Stimulated activated CD4-positive, alpha-beta T cell treated with anti-CD3 and anti-CD28 coated beads, Interleukin-2, amount 100 ng/mL, for 48 hours (primary cell): ENCODE data around the gene SLC4A11.
"Not testable (repeated sequence)": the region's sequence is repeated elsewhere in the genome, so short reads cannot be mapped to it uniquely, and the experiment has no call there.

Experiments
- DNase-seq, 2 donors: peaks; one replicate each; pipeline ENCODE4 v3.0.0-alpha.2; 2020

SLC4A11 gene

DNA sequence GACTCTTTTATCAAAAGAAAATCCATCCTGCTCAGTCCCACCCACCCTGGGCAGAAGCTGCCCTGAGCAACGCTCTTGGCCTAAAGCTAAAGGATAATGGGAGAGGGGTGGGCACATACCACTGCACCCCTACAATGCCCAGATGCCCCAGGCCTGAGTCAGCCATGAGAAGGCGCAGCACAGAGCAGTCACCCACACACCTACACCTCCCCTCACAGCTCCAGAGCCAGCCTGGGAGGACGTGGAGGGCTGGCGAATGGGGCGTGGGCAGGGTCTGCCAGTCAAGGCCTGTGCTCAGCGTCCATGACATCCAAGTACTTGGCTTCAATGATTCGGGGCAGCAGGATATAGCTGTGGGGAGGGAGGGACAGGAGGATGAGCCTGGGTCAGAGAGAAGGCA, 11.5 kb downstream of the SLC4A11 start:
- no peak for DNase-seq

DNA sequence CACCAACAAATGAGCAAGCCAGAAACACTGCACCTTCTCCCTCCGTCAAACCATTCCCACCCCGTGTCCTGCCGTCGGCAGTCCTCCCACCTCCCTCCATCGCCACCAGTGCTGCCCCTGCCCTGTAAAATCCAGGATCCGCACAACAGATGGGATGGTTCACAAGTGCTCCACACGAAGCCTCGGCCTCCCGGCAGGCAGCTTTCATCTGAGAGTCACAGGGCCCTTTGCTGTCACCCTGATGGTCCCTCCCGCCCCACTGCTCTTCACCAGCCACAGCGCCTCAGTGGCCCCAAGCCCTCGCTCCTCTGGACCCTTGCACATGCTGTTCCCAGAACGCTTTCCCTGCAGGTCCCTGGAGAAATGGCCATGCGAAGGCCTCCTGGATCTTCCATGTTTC, 12.1 kb downstream of the SLC4A11 start:
- DNase-seq = no peak

DNA sequence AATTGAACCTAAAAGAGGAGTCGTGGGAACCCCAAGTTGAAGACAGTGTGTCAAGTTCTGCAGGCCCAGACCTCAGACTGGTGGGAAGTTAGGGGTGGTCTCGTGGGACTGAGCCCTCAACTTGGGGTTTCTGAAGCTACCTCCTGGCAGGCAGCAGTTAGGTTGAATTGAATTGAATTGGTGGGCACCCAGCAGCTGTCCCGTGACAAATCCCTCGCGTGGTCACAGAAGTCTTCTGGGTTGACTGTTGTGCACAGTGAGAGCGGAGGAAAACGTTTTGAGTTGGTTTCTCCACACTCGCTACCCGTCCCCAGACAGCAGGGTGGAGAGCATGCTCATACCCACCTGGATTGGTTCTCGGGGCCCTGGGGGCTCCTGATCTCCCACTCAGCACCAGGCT, 12.9 kb downstream of the SLC4A11 start:
- no peak for DNase-seq

DNA sequence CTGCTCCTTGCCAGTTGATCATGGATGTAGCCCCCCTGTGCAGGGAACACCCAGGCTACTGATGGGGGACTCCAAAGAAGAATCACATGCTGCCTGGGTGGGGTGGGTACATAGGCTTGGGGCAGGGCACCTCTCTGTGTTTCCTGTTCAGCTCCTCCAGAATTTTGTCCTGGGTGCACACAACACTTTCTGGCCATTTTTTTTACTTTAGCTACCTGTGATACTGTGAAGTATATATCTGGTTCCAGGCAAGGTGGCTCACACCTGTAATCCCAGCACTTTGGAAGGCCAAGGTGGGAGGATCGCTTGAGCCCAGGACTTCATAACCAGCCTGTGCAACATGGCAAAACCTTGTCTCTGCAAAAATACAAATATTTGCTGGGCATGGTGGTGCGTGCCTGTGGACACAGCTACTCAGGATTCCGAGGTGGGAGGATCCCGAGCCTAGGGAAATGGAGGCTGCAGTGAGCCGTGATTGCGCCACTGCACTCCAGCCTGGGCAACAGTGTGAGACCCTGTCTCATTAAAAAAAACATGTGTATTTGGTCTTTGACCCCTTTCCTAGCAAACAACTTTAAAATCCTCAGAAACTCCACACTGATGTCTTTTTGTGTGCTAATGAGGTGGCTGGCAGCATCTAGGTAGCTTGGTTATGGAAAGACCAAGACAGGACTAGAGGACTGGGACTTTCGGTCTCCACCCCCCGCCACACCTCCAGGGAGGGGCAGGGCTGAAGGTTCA, 14.1 kb downstream of the SLC4A11 start:
- DNase-seq = no peak

DNA sequence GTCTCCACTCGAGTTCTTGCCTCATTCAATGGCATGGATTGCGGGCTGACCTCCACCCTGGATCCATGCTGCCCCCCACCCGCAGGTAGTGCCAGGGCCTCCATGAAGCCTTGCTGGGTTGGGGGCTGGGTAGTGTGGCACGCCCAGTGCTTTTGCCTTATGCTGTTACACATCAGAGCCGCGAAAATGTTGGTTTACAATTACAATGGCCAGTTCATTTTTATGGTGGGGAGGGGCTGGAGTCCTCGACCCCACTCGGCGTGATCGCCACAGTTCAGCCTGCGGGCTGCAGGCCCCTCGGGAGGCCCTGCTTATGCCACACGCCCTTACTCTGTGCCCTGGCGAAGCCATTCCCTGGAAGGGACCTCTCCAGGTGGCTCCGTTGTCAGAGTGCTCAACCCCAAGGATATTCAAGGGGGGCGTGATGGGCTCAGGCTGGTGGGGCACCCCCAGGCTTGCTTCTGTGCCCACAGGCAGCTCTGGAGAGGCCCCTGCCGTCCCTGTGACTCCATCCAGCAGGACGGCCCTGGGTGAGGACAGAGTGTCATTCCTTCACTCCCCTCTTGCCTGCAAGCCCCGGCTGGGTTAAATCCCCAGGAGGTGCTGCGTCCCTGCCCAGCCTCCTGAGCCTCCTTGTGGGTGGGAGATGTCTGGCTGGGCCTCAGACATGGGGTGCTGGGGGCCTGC, 14.9 kb downstream of the SLC4A11 start:
- no peak for DNase-seq

DNA sequence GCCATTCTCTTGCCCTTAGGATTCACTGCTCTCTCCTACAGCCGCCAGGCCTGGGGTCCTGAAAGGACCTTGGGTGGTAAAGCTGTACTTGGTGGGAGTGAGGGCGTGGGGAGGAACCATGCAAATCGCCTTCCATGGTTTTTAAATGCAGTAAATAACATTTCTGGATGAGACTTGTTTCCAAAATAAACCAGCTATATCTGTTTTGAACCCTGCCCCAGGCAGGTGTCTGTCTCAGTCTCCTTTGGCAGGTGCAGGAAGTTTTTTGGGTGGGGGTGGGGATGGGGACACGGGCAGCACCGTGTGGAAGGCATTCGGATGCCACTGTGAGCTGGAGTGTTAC, 15.4 kb downstream of the SLC4A11 start:
- DNase-seq = no peak

DNA sequence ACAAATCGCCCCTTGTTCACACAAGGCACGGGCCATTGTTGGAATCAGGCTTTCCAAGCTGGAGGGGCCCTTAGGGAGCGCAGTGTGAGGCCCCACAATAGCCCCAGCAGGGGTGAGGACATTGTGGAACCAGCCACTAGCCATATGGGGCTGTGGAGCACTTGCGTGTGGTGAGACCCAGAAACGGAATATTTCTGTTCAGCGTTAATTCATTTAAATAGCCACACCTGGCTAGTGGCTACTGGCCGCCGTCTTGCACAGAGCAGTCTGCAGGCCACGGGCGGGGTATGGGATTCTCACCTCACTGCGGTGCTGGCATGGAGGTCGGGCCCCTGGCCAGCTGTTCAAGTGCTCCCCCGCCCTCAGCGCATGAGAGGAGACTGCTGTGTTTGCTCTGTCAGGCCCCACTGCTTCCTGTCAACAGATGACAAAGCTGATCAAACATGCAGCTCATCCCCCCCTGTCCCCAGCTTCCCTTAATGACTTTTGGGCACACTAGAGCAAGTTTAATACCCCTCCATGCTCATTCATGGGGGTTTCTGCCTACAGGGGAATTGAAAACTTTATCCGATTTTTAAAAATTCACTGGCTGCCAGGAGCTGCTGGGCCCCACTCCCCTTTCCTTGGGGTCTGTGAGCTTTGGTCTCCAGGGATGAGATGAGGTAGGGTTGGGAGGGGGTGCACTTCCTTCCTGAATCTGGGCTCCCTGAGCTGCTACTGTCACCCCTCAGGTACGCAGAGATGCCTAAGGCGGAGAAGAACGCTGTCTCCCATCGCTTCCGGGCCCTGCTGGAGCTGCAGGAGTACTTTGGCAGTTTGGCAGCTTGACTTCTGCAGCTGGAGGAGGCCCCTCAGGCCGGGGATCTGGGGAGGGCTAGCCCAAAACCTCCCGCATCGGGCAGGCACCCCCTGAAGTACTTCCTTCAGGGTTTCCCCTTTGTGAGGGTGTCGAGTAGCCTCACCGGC, 16.1 kb downstream of the SLC4A11 start:
- no peak for DNase-seq

DNA sequence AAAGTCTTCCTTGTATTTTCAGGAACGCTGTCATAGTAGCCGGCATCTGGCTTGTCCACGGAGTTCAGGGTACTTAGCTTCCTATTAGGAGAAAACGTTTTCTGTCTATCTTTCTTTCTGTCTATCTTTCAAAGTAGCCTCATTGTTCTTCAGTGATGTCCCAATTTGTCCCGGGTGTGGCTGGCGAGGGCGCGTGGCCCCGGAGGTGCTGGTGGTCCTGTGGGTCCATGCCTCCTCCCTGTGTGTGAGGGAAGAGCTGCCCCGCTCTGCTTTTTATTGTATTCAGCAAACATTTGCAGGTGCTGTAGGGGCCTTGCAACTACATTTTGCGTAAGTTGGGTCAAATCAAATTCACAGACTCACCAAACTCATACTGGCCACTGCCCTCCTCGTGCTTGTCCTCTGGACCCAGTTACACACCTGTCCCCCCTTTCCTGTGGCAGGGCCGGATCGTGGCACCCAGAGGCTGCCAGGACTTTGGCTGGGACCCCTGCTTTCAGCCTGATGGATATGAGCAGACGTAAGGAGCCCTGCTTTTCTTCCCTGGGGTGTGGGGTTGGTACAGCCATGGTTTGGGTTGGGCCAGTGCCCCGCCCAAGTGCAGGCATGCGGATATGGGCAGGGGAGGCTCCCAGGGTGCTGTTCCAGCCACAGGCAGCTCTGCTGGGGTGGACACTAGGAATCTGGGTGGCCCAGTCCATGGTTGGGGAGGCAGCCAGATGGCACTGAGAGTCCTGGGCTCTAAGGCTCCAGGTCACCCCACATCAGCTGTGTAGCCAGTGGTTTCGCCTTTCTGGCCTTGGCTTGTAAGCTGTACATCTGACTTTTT, 17.4 kb downstream of the SLC4A11 start:
- no peak for DNase-seq

DNA sequence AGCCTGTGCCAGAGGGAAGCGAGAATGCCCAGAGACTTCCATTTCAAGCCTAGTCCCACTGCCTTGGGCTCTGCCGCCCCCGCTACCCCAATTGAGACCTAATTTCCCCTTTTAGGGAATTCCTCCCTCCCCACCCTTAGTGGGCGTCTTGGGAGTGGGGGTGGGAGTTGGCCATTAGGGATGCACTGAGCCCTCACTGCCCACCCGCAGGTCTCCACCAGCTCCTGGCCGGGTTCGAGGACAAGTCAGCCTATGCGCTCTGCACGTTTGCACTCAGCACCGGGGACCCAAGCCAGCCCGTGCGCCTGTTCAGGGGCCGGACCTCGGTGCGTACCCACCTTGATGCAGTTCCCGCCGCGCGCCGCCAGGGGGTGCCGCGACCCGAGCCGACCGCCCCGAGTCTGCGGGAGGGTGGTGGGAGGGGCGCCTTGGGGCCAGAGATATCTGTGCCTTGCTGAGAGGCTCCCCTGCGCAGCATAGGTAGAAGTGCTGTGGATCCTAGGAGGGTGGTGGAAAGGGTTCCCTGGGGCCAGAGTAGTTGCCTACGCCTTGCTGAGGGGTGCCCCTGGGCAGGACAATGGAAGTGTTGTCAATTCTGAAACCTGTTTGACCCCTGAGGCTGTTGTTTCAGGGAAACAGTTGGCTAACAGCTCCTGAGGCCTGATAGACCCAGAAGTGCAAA, 20.5 kb downstream of the SLC4A11 start:
- DNase-seq = peak; percentile 80

DNA sequence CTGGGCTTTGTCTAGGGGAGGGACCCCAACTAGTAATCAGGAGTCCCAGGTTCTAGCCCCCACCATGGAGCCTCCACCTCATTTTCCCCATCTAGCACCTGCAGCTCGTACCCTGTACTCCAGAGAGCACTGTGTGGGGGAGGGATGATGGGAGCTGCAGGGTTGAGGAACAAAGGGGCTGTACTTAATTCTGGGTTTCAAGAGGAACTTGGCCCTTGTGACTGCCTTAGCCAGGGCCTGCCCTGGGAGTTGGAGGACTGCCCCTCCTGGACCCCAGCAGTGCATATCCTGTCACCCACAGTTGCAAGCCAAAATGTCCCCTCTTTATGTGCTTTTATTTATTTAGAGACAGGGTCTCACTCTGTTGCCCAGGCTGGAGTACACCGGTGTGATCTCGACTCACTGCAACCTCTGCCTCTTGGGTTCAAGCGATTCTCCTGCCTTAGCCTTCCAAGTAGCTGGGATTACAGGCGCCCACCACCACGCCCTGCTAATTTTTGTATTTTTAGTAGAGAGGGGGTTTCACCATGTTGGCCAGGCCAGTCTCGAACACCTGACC, 23.6 kb downstream of the SLC4A11 start:
- not testable (repeated sequence) for DNase-seq

DNA sequence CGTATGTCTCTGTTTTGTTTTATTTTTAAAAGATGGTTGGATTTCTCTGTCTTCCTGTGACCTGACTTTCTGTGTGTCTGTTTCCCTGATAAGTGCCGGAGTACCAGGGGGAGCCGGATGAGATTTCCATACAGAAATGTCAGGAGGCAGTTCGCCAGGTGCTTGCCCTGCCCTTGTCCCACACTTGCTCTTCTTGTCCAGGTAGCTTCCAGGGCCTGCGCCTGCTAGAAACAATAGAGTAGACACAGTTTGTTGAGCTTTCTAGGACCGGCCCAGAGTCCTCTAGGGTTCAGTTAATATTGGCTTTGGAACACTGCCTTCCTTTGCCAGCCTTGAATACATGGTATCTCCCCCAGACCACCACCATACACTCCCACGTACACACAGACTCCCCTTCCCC, 25.8 kb downstream of the SLC4A11 start:
- no peak for DNase-seq

DNA sequence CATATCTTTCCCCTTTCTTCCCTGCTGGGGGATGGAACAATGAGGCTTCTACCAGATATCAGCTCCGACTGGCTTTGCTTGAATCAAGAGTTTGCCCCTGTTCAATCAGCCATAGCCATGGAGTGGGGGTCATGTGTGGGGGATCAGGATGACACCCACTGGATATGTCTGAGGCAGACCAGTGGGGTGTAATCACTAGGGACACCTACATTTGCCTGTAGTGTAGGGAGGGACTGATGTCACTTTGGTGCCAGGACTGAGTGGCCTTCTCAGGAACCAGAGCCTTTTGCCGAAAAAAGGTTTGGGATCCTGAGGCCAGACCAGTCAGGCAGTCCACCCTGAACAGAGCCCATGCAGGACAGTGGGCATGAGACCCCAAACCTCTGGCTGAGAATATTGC, 28.6 kb downstream of the SLC4A11 start:
- DNase-seq = no peak

DNA sequence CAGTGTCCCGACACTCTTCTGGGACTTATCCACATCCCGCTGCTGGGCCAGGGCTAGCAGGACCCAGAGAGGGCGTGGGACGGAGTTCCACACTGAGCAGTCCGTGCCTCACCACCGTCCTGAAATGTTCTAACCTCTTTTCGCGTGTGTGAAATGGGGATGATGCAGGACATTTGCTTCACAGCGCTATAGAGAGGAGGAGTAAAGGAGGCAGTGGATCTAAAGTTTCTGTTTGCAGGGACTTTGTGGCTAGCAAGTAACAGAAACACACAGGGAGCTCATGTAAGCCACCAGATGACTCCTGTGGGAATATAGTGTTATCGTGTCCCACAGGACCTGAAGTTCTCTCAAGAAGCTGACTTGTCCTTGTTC, 29.1 kb downstream of the SLC4A11 start:
- DNase-seq = no peak

DNA sequence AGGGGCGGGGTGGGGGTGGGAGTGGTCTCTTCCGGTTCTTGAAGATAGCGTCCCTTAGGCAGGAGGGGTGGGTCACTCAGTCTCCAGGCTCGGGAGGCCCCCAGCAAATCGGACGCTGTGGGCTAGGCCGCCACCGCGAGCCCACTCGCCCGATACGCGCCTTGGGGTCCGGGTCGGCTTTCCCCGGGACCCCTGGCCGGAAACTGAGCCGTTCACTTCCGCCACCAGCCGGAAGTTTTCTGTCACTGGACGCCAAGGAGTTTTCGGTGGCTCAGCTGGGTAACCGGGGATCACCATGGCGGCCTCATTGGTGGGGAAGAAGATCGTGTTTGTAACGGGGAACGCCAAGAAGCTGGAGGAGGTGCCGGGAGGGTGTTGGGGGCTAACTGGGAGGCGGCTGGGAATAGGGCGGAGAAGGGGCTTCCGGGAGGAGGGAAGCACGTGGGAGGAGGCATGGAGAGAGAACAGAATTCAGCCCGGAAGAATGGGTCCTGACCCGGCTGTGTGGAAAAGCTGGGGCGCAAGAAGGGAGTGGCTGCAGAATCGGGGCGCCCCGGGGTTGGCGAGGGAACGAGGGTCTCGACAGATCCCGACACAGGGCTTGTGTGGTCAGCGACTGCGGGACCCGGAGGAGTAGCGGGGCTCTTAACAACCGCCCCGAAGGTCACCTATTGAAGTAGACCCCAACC, 29.6 kb downstream of the SLC4A11 start, which contains the start of gene ITPA:
Gene ITPA (plus strand): TSS at position 242 of the 689 bp plus-strand sequence. CDS start 54 bp downstream, at position 296.
- peak; percentile 55 to 56 for DNase-seq

DNA sequence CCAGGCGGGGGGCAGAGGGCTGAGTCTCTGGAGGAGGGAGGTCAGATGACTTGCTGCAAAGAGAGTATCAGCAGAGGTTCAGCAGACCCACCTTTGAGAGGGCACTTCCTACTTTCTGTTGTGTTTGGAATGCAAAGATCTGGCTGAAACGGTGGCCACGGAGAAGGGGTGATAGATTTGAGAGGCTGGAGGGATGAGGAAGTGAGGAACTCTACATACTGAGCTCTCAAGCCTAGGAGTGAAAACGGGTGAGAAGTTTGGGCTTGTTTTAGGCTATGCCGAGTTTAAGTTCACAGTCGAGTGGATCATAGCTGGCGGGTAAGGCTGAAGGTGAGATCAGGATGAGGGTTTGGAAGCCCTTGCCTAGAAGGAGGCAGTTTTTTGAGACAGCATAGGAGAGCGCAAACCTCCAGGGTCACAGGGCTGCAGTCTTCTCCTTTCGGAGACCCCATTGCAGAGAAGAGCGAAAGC, 30.2 kb downstream of the SLC4A11 start:
- DNase-seq = no peak

DNA sequence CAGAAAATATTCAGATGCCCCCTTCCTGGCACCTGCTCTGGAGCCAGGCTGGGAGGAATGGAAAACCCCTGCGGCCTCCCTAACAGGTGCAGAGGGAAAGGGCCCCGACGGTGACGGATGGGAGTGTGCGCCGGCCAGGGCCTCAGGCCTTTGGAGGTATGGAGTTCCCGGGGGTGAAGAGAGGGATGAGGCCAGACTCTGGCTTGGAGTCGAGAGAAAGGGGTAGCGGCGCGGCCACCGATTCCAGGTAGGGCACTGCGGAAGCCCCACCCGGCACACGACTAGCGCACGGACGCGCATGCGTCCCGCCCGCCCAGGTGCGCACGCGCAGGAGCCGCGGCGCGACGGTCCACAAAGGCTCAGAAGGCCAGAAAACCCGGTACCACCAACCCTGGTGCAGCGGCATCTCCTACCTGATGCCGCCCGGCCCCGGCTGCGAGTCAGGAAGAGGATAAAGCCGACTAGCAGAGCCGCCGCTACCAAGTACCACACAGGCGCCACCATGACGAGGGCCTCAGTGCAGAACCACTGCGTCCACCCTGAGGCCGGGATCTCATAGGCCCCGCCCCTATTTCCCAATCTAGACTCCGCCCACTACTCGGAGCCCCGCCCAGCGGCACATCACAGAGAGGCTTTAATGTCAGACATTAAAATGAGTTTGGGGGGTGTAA, 34.7 kb downstream of the SLC4A11 start, which contains the start of gene DDRGK1:
Gene DDRGK1 (minus strand): TSS at position 559 of the 671 bp plus-strand sequence. CDS start 55 bp downstream, at position 504.
- DNase-seq = peak; percentile 94 to 95

DNA sequence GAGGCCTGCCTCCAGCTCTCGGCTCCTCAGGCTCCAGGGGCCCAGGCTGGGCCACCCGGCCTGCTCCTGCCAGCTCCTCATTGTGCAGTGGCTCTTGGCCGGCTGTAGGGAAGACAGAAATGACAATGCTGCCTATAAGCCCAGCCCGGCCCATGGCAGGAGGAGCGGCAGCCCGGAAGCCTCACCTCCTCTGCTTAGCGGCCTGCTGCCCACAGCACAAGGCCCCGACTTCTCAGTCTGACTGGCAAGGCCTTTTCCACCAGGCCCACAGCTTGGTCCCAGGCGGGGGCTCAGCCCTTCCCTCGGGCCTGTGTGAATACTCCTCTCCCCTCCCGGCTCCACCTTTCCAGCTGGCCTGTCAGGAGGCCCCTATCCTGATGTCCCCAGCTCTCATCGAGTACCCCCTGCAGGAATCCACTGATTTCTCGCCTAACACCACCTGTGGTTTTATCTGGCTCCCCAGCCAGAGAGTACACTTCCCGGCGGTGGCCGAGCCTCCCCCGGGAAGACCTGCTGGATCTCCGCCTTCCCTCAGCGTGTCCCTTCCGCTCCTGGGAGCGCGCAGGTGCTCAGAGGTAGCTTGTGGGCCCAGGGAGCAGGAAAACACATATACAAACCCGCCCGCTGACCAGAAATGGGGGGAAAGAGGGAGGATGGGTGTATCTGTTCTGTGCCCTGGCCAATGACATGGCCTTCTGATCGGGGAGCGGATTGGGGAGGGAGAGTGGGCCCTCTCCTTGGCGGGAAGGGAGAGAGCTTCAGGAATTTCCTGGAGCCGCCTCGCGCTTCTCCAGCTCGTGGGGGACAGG, 35.5 kb downstream of the SLC4A11 start:
- peak in 1 of 2 donors; percentile 30 for DNase-seq

DNA sequence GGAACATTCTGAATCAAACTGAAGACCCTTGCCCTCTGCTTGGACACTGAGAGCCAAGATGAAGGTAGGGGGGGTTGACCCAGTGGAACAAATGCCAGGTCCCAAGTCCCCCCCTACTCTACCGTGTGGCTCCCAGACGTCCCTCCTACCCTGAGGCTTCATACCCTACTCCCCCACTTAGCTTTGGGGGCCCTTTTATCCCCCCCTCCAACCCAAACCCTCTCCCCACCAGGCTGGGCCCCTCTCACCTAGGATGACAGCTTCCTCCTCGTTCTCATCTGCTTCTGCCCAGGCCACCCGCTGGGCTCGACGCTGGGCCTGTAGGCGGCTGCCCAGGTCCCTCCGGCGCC, 36.0 kb downstream of the SLC4A11 start:
- DNase-seq = no peak
